ENCODE data around the gene HS3ST3B1. TPM values are rescaled to one million over a fixed set of nuclear protein-coding genes. Genes with fewer than 3 reads are reported as not detected.

Gene HS3ST3B1
- total RNA-seq, 2 donors from 2014 or later = 2.7 to 4.8 TPM

DNA sequence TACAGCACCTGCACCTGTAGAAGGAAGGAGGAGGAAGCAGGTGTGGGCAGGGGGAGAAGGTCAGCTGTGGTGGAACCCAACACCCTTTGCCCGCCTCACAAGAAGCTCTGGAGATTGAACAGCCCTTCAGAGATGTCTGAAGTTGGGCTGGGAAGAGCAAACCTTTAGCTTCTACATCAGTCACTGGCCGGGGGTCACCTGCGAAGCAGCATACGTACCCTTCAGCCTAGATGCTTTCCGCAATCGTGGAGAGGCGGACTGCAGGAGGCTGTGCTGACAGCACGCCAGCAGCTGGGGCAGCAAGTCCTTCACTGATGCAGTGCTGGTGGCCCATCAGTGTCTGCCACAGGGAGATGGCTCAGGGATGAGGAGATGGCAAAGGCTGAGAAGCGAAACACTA is 5.2 kb upstream of the HS3ST3B1 start:
- H3K36me3 ChIP-seq = no peaks in the 10 kb centered on the region
- peaks cover 16 to 29% of the 10 kb centered on the region in 2 donors for H3K4me1 ChIP-seq (ENCODE audit: control insufficient read depth in 1 of 2, low read depth in 2 of 2)
- no peak overlapping the region for H3K27ac ChIP-seq
- H3K4me3 ChIP-seq = no peak overlapping the region
- ATAC-seq (ENCODE audit: insufficient number of reproducible peaks, low FRiP score, low read depth) (no peak), DNase-seq (ENCODE audit: low spot score) (no peak)
- H3K9me3 ChIP-seq = no peaks in the 10 kb centered on the region
- TF ChIP-seq, protein P1, sequence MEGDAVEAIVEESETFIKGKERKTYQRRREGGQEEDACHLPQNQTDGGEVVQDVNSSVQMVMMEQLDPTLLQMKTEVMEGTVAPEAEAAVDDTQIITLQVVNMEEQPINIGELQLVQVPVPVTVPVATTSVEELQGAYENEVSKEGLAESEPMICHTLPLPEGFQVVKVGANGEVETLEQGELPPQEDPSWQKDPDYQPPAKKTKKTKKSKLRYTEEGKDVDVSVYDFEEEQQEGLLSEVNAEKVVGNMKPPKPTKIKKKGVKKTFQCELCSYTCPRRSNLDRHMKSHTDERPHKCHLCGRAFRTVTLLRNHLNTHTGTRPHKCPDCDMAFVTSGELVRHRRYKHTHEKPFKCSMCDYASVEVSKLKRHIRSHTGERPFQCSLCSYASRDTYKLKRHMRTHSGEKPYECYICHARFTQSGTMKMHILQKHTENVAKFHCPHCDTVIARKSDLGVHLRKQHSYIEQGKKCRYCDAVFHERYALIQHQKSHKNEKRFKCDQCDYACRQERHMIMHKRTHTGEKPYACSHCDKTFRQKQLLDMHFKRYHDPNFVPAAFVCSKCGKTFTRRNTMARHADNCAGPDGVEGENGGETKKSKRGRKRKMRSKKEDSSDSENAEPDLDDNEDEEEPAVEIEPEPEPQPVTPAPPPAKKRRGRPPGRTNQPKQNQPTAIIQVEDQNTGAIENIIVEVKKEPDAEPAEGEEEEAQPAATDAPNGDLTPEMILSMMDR (IDR thresholded peaks at IDR 0.05) = no peak
- peaks cover 31% of the 10 kb centered on the region for H3K27me3 ChIP-seq (replicated peaks; ENCODE audit: insufficient read depth)

DNA sequence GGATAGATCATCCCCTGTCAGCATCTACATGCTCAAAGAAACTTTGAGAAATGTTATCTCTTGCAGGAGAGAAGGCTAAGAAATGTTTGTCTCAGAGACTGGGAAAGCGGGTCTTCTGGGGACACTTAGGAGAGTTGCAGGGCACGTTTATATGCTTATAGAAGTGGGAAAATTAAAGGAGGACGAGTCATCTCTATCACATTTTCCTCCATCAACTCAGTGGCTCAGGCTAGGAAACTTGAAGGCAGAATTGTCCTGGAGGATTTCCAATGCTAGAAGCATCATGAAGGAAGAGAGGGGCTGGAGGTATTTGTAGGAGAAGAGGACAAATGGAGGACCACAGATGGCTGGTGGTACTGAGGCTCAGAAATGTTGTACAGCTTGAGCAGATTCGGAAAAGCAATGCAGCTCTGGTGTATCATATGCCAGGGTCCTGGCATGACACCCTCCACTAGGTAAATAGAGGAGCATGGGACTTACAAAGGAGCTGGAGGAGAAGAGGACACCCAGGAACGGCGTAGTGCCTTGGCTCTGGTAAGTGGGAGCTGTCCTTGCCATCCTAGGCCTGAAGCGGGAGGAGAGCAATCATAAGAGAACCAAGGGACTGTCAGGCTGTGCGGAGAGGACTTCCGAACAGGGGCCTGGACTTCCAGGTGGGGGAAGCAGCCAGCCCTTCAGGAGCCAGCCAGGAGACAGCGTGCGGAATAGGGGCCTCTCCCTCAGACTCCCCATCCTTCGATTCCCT is 4.5 kb upstream of the HS3ST3B1 start:
- Histone ChIP-seq H3K27ac (no peak overlapping the region), H3K36me3 (no peaks in the 10 kb centered on the region), H3K4me1 (ENCODE audit: control insufficient read depth in 1 of 2, low read depth in 2 of 2) (peaks cover 18 to 36% of the 10 kb centered on the region in 2 donors), H3K9me3 (no peaks in the 10 kb centered on the region), H3K27me3 (replicated peaks; ENCODE audit: insufficient read depth) (peaks cover 31% of the 10 kb centered on the region), H3K4me3 (no peak overlapping the region)
- TF ChIP-seq, protein P1 (IDR thresholded peaks at IDR 0.05) = no peak
- DNase-seq (ENCODE audit: low spot score) (no peak), ATAC-seq (ENCODE audit: insufficient number of reproducible peaks, low FRiP score, low read depth) (no peak)

- ATAC-seq (ENCODE audit: insufficient number of reproducible peaks, low FRiP score, low read depth) (no peak), DNase-seq (ENCODE audit: low spot score) (no peak)
- Histone ChIP-seq H3K4me1 (ENCODE audit: control insufficient read depth in 1 of 2, low read depth in 2 of 2) (peaks cover 26 to 46% of the 10 kb centered on the region in 2 donors), H3K4me3 (peak overlapping the region; percentile 53), H3K36me3 (no peaks in the 10 kb centered on the region), H3K27me3 (replicated peaks; ENCODE audit: insufficient read depth) (peaks cover 31% of the 10 kb centered on the region), H3K9me3 (no peaks in the 10 kb centered on the region), H3K27ac (no peak overlapping the region)
- TF ChIP-seq, protein P1 (IDR thresholded peaks at IDR 0.05) = no peak
These were observed 3.6 kb upstream of the HS3ST3B1 start for GRCh38 chr17:14297161-14297851.

DNA sequence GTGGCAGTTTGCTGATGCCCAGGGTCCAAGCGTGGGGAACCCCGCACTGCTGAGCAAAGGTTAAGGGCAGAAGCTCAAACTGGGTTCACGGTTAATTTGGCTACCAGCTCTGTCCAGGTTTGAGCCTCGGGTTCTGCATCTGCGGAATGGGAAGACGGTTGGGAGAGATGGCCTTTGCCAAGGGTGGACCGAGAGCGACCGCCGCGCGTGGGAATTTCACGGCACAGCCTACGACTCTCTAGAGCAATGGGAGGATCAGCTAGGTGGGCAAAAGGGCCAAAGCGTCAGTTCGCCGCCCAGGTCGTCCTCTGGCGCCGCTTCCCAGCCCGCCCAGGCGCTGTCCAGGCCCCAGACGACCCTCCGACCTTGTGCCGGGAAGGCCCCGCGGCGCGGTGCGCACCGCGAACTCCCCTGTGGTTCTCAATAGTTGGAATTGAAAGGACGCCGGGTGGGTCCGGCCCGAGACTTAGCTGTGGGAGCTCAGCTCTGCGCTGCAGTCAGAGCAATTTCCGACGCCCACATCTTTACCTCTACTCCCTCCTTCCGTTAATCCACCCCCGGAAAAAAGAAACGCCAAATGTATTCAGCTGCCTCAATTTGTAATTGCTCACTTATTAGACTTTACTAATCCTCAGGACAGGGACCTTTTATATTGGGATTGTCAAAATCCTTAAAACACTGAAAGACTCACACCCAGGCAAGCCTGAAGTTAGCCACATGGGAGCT is 2.5 kb upstream of the HS3ST3B1 start:
- Histone ChIP-seq H3K9me3 (no peaks in the 10 kb centered on the region), H3K36me3 (no peaks in the 10 kb centered on the region), H3K4me3 (peak overlapping the region; percentile 77), H3K4me1 (ENCODE audit: control insufficient read depth in 1 of 2, low read depth in 2 of 2) (peaks cover 29 to 54% of the 10 kb centered on the region in 2 donors), H3K27ac (no peak overlapping the region), H3K27me3 (replicated peaks; ENCODE audit: insufficient read depth) (peaks cover 34% of the 10 kb centered on the region)
- TF ChIP-seq, protein P1 (IDR thresholded peaks at IDR 0.05) = no peak
- DNase-seq (ENCODE audit: low spot score) (no peak), ATAC-seq (ENCODE audit: insufficient number of reproducible peaks, low FRiP score, low read depth) (no peak)

- H3K27ac ChIP-seq = no peak overlapping the region
- no peaks in the 10 kb centered on the region for H3K9me3 ChIP-seq
- peaks cover 37% of the 10 kb centered on the region for H3K27me3 ChIP-seq (replicated peaks; ENCODE audit: insufficient read depth)
- ATAC-seq (ENCODE audit: insufficient number of reproducible peaks, low FRiP score, low read depth) (no peak), DNase-seq (ENCODE audit: low spot score) (no peak)
- TF ChIP-seq, protein P1 (IDR thresholded peaks at IDR 0.05) = no peak
- peaks cover 30 to 56% of the 10 kb centered on the region in 2 donors for H3K4me1 ChIP-seq (ENCODE audit: control insufficient read depth in 1 of 2, low read depth in 2 of 2)
- H3K4me3 ChIP-seq = peak overlapping the region; percentile 77
- H3K36me3 ChIP-seq = no peaks in the 10 kb centered on the region
These were observed 2.0 kb upstream of the HS3ST3B1 start for GRCh38 chr17:14298947-14299279.
